GM04503 (cell line): ENCODE results near the gene ENDOD1.

Experiments
- DNase-seq: peaks from one replicate; pipeline ENCODE4 v3.0.0-alpha.2; 2012; ENCODE audit warnings: low read depth

The ENDOD1 gene

GRCh38 chr11:95170294-95170693 lies 80.6 kb downstream of the ENDOD1 start:
- no peak for DNase-seq

- no peak for DNase-seq
Measured at GRCh38 chr11:95175818-95176380, 86.3 kb downstream of the ENDOD1 start.
